ENCODE data around the gene NIP7.

Gene NIP7

DNA sequence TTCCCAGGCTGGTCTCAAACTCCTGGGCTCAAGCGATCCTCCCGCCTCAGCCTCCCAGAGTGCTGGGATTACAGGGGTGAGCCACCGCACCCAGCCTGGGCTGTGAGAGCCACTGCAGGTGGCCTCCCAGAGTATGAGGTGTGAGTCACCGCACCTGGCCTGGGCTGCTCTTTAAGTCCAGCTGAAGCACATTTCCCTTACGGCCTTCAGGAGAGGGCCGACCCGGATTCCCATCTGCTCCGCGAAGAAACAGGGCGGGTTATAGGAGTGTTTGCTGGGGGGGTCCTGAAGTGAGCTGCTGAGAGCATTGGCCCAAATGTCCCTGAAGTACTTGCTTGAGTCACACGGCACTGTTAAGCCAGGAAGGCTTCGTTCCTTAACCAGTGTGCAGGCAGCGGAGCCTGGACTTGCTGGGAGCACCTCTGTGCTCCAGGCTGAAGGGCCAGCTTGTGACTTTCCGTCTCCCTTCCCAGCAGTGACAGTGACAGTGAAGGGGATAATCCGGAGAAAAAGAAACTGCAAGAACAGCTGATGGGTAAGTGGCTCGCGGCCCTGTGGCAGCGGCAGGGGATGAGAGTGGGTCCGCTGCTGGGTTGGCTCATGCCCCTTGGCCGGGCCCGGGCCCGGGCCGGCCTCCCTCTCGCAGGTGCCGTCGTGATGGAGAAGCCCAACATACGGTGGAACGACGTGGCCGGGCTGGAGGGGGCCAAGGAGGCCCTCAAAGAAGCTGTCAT is 21.2 kb upstream of the NIP7 start:
- DNase-seq (ENCODE audit: low spot score), result no peak
- TF ChIP-seq, protein P1, sequence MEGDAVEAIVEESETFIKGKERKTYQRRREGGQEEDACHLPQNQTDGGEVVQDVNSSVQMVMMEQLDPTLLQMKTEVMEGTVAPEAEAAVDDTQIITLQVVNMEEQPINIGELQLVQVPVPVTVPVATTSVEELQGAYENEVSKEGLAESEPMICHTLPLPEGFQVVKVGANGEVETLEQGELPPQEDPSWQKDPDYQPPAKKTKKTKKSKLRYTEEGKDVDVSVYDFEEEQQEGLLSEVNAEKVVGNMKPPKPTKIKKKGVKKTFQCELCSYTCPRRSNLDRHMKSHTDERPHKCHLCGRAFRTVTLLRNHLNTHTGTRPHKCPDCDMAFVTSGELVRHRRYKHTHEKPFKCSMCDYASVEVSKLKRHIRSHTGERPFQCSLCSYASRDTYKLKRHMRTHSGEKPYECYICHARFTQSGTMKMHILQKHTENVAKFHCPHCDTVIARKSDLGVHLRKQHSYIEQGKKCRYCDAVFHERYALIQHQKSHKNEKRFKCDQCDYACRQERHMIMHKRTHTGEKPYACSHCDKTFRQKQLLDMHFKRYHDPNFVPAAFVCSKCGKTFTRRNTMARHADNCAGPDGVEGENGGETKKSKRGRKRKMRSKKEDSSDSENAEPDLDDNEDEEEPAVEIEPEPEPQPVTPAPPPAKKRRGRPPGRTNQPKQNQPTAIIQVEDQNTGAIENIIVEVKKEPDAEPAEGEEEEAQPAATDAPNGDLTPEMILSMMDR (IDR thresholded peaks at IDR 0.05; ENCODE audit: borderline replicate concordance, control extremely low read depth, extremely low read depth, insufficient read depth, missing control alignments), result no peak
- in situ Hi-C loops (cut with MboI; ENCODE audit: low sequenced_read_pairs, unreplicated experiment), result no loop called here

DNA sequence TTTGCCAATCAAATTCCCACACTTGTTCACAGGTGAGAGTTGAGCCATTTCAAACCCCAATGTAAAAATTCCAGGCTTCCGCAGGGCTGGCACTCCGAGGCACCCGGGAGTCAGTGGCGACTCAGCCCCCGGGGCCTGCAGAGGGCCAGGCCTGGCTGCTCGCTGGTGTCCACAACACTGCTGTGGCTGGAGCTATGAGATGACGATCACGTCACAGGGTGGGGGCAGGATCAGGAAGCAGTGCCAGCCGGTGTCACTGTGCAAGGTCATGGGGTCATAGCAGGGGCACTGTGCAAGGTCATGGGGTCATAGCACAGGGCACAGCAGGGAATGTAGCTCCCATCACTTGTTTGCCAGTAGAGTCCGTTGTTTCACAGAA is 20.7 kb upstream of the NIP7 start:
- DNase-seq (ENCODE audit: low spot score), result no peak
- in situ Hi-C loops (cut with MboI; ENCODE audit: low sequenced_read_pairs, unreplicated experiment), result no loop called here
- TF ChIP-seq, protein P1 (IDR thresholded peaks at IDR 0.05; ENCODE audit: borderline replicate concordance, control extremely low read depth, extremely low read depth, insufficient read depth, missing control alignments), result no peak

DNA sequence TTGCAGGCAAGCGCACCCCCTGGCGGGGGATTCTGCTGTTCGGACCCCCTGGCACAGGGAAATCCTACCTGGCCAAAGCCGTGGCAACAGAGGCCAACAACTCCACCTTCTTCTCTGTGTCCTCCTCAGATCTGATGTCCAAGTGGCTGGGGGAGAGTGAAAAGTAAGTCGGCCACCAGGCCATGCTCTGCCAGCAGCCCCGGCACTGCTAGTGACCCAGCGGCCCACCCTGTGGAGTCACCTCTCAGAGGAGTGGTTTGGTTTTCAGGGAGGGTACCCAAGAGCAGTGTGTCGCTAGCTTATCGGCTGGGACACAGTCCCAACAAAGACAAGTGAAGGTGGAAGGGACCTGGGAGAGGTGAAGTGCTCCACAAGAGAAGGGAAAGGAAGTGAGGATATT is 20.2 kb upstream of the NIP7 start:
- TF ChIP-seq, protein P1 (IDR thresholded peaks at IDR 0.05; ENCODE audit: borderline replicate concordance, control extremely low read depth, extremely low read depth, insufficient read depth, missing control alignments), result no peak
- in situ Hi-C loops (cut with MboI; ENCODE audit: low sequenced_read_pairs, unreplicated experiment), result no loop called here
- no peak for DNase-seq (ENCODE audit: low spot score)

DNA sequence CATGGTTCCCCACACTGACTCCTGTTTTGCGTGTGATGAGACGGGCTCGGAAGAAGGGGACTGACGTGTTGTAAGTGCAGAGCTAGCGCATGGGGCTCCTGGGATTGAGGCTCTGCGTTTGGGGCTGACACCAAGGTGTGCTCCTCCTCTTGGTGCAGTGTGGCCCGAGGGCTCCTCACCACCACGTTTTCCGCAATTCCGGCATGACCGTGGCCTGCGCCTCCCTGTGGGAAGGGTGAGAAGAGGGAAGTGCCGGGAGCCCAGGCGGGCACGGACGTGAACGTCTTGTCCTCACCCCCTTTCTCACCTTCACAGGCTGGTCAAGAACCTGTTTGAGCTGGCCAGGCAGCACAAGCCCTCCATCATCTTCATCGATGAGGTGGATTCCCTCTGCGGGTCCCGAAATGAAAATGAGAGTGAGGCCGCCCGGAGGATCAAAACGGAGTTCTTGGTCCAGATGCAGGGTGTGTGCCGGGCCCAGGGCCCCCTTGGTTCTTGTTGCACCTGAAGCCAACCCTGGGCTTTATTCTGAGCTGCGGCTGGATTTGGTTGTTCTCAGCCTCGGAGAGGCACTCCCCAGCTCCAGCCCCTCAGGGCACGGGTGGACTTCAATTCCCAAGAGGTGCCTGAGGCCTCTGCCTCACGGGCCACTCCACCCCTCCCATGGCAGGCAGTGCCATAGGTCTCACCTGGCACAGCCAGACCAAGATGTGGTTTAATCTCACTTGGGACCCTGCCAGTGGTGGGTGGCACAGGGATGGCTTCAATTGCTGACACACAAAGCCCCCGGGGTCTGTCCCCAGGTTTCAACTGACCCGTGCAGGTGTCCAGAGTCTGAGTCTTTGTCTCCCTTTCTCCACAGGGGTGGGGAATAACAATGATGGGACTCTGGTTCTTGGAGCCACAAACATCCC is 19.5 kb upstream of the NIP7 start:
- in situ Hi-C loops (cut with MboI; ENCODE audit: low sequenced_read_pairs, unreplicated experiment), result no loop called here
- TF ChIP-seq, protein P1 (IDR thresholded peaks at IDR 0.05; ENCODE audit: borderline replicate concordance, control extremely low read depth, extremely low read depth, insufficient read depth, missing control alignments), result no peak
- no peak for DNase-seq (ENCODE audit: low spot score)

DNA sequence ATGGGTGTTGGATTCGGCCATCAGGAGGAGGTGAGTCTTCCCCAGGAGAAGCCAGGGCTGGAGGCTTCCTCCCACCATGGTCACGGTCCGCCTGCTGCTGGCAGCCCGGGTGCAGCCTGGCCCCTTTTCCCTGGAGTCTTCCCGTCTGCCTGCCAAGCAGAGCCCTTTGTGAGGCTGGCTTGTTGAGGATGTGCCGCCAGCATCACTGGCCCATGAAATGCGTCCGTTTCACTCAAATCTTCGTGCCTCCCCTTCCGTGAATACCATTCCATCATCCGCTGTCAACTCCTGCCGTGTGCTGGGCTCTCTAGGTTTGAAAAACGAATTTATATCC is 18.9 kb upstream of the NIP7 start:
- TF ChIP-seq, protein P1 (IDR thresholded peaks at IDR 0.05; ENCODE audit: borderline replicate concordance, control extremely low read depth, extremely low read depth, insufficient read depth, missing control alignments), result no peak
- in situ Hi-C loops (cut with MboI; ENCODE audit: low sequenced_read_pairs, unreplicated experiment), result no loop called here
- no peak for DNase-seq (ENCODE audit: low spot score)

DNA sequence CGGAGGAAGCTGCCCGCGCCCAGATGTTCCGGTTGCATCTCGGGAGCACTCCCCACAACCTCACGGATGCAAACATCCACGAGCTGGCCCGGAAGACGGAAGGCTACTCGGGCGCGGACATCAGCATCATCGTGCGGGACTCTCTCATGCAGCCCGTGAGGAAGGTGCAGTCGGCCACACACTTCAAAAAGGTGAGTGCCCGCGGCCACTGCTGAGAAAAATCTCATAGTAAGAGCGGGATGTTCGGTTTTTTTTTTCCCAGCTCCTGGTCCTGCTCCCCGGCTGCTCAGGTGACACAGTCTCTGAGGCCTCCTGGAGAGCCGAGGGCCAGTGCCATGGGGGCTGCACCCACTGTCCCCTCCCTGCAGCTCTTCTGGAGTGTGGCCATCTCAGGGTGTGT is 18.5 kb upstream of the NIP7 start:
- no peak for DNase-seq (ENCODE audit: low spot score)
- TF ChIP-seq, protein P1 (IDR thresholded peaks at IDR 0.05; ENCODE audit: borderline replicate concordance, control extremely low read depth, extremely low read depth, insufficient read depth, missing control alignments), result no peak
- in situ Hi-C loops (cut with MboI; ENCODE audit: low sequenced_read_pairs, unreplicated experiment), result no loop called here

Data from GM13976 (cell line).